Chondrocyte (in vitro differentiated cells): ENCODE measurements around the gene RPL27A. TPM values are rescaled to one million over a fixed set of nuclear protein-coding genes. Genes with fewer than 3 reads are reported as not detected.

Experiments used
- DNase-seq: peaks from one replicate; pipeline ENCODE4 v3.0.0; 2021; ENCODE audit warnings: mixed read lengths, low spot score
- H3K27ac Mint-ChIP-seq: one replicate; pipeline ENCODE4 v1.8.0; 2021; ENCODE audit warnings: mild to moderate bottlenecking, moderate library complexity, mixed read lengths; ENCODE audit not compliant: unreplicated experiment
- H3K27me3 Mint-ChIP-seq: 2 replicates; pipeline ENCODE4 v1.8.0; 2021; ENCODE audit warnings: low read depth, mixed read lengths
- H3K36me3 Mint-ChIP-seq: 2 replicates; pipeline ENCODE4 v1.8.0; 2021; ENCODE audit warnings: low read depth, mixed read lengths
- H3K4me1 Mint-ChIP-seq: 2 replicates; pipeline ENCODE4 v1.8.0; 2021; ENCODE audit warnings: low read depth, mild to moderate bottlenecking, mixed read lengths
- H3K4me3 Mint-ChIP-seq: one replicate; pipeline ENCODE4 v1.8.0; 2021; ENCODE audit warnings: mild to moderate bottlenecking, moderate library complexity, mixed read lengths; ENCODE audit not compliant: unreplicated experiment
- H3K9me3 Mint-ChIP-seq: 2 replicates; pipeline ENCODE4 v1.8.0; 2021; ENCODE audit warnings: low read depth, mixed read lengths
- CTCF ChIP-seq: fragments of 200-600 bp; sonication (generic); IDR thresholded peaks from 2 replicates; pipeline ENCODE4 v1.5.0; 2021; ENCODE audit warnings: antibody characterized with exemption, mild to moderate bottlenecking, moderate library complexity
- total RNA-seq: library from RNA; stranded (reverse); gene quantifications from 3 replicates; pipeline ENCODE4 v1.2.1, GENCODE V29; 2021

The RPL27A gene
- total RNA-seq, 1 donor from 2014 or later: 546 TPM

- peaks cover 24% of the 10 kb centered on the region for H3K36me3 Mint-ChIP-seq
- H3K4me1 Mint-ChIP-seq: peaks cover 20% of the 10 kb centered on the region
- H3K9me3 Mint-ChIP-seq: no peaks in the 10 kb centered on the region
- H3K27me3 Mint-ChIP-seq: no peaks in the 10 kb centered on the region
- TF ChIP-seq CTCF: no peak
- H3K27ac Mint-ChIP-seq: no peak overlapping the region
- DNase-seq: no peak
- no peak overlapping the region for H3K4me3 Mint-ChIP-seq
Observed at GRCh38 chr11:8693010-8693551, 10.5 kb downstream of the RPL27A start.

GRCh38 chr11:8693555-8693954 lies 11.0 kb downstream of the RPL27A start:
- Mint-ChIP-seq H3K27ac (no peak overlapping the region), H3K9me3 (no peaks in the 10 kb centered on the region), H3K36me3 (peaks cover 27% of the 10 kb centered on the region), H3K27me3 (no peaks in the 10 kb centered on the region), H3K4me1 (peaks cover 18% of the 10 kb centered on the region), H3K4me3 (no peak overlapping the region)
- DNase-seq: no peak
- TF ChIP-seq CTCF: no peak

- TF ChIP-seq CTCF: no peak
- Mint-ChIP-seq H3K4me3 (no peak overlapping the region), H3K9me3 (no peaks in the 10 kb centered on the region), H3K27ac (no peak overlapping the region), H3K27me3 (no peaks in the 10 kb centered on the region), H3K36me3 (peaks cover 28% of the 10 kb centered on the region), H3K4me1 (peaks cover 18% of the 10 kb centered on the region)
- DNase-seq: no peak
Observed at GRCh38 chr11:8694137-8694536, 11.5 kb downstream of the RPL27A start.

- Mint-ChIP-seq H3K9me3 (no peaks in the 10 kb centered on the region), H3K4me3 (no peak overlapping the region), H3K36me3 (peaks cover 36% of the 10 kb centered on the region), H3K27ac (no peak overlapping the region), H3K27me3 (no peaks in the 10 kb centered on the region), H3K4me1 (peaks cover 22% of the 10 kb centered on the region)
- no peak for DNase-seq
- no peak for TF ChIP-seq CTCF
Observed at GRCh38 chr11:8697054-8697453, 14.5 kb downstream of the RPL27A start.

- Mint-ChIP-seq H3K27me3 (no peaks in the 10 kb centered on the region), H3K4me3 (no peak overlapping the region), H3K9me3 (no peaks in the 10 kb centered on the region), H3K36me3 (peaks cover 37% of the 10 kb centered on the region), H3K27ac (no peak overlapping the region), H3K4me1 (peaks cover 22% of the 10 kb centered on the region)
- DNase-seq: no peak
- TF ChIP-seq CTCF: no peak
Observed at GRCh38 chr11:8698379-8698851, 15.8 kb downstream of the RPL27A start.
